K562 (cell line): ENCODE measurements around the gene CPZ. TPM values are rescaled to one million over a fixed set of nuclear protein-coding genes. Genes with fewer than 3 reads are reported as not detected.

Experiments used
- ATAC-seq: fragments of 200-7000 bp; cut with Tn5 transposase; 3 replicates; pipeline ENCODE4 v1.9.1; 2020; ENCODE audit warnings: moderate library complexity
- BruUV-seq: library from RNA; stranded (reverse); fragments of 400-500 nt; replicated peaks from 2 replicates; lab custom pipeline; 2021; lab: Mats Ljungman, UMichigan
- CTCF ChIA-PET: fragments of 300-600 bp; formaldehyde crosslinking; extraction: SDS; loops from one replicate; lab custom pipeline; 2021; ENCODE audit warnings: low intra/inter-chr PET ratio; lab: Yijun Ruan, JAX
- POLR2A ChIA-PET: fragments of 300-600, 350-650 bp; sonication (Branson Sonifier 250); formaldehyde crosslinking; extraction: SDS; loops from one replicate; lab custom pipeline; 2021; ENCODE audit warnings: antibody characterized with exemption, inconsistent platforms; lab: Yijun Ruan, JAX
- DNase-seq, 4 experiments: peaks; one replicate each; pipeline versions ENCODE4 v3.0.0 to v3.0.0-alpha.2; 2011 to 2018; ENCODE audit warnings: low spot score in 3 of 4, mixed read lengths in 3 of 4; ENCODE audit errors: extremely low read depth in 1 of 4
- FAIRE-seq: peaks from 2 replicates; lab custom pipeline; 2011; peaks lifted over from hg19 to GRCh38; lab: Jason Lieb, UNC
- H2AFZ ChIP-seq: 2 replicates; pipeline ENCODE4 v1.6.0; 2011; ENCODE audit warnings: low read depth, low read length, control low read depth, inconsistent platforms
- H3K27ac ChIP-seq: fragments of 200-600 bp; 3 replicates; pipeline ENCODE4 v1.8.0; 2011; ENCODE audit warnings: low read depth, mild to moderate bottlenecking, control low read depth, inconsistent platforms, low read length, moderate library complexity, mixed read lengths; ENCODE audit errors: extremely low read depth
- H3K27me3 ChIP-seq, 2 experiments: fragments of 300-600 bp in 1 of 2; 2 replicates in 1 of 2; 3 replicates in 1 of 2; pipeline versions ENCODE4 v1.6.0 to v1.8.0; 2011; ENCODE audit warnings: inconsistent platforms in 2 of 2, low read length in 2 of 2, mild to moderate bottlenecking in 1 of 2, mixed read lengths in 1 of 2, moderate library complexity in 1 of 2; ENCODE audit not compliant: control insufficient read depth in 2 of 2, insufficient read depth in 2 of 2
- H3K36me3 ChIP-seq: fragments of 300-600 bp; 3 replicates; pipeline ENCODE4 v1.8.0; 2011; ENCODE audit warnings: mild to moderate bottlenecking, low read length, inconsistent platforms; ENCODE audit not compliant: control insufficient read depth, insufficient read depth
- H3K4me1 ChIP-seq, 2 experiments: fragments of 200-600 bp in 1 of 2; replicated peaks in 1 of 2; 2 replicates in 1 of 2; 3 replicates in 1 of 2; pipeline versions ENCODE4 v1.5.1 to v1.8.0; 2011; ENCODE audit warnings: inconsistent platforms in 2 of 2, low read length in 2 of 2, mild to moderate bottlenecking in 1 of 2, mixed read lengths in 1 of 2, moderate library complexity in 1 of 2; ENCODE audit not compliant: control insufficient read depth in 2 of 2, insufficient read depth in 2 of 2
- H3K4me2 ChIP-seq: 2 replicates; pipeline ENCODE4 v1.6.1; 2011; ENCODE audit warnings: low read length, control low read depth, inconsistent platforms, mixed read lengths; ENCODE audit not compliant: insufficient read depth
- H3K4me3 ChIP-seq: fragments of 200-600 bp; sonication (generic), shearing (Covaris generic); 2 replicates; pipeline ENCODE4 v1.5.1; 2016; ENCODE audit warnings: control low read depth, inconsistent platforms
- H3K79me2 ChIP-seq: fragments of 200-600 bp; 3 replicates; pipeline ENCODE4 v1.8.0; 2011; ENCODE audit warnings: low read length, inconsistent platforms; ENCODE audit not compliant: control insufficient read depth, insufficient read depth
- H3K9ac ChIP-seq, 2 experiments: 2 replicates each; pipeline versions ENCODE4 v1.6.0 to v1.6.1; 2011; ENCODE audit warnings: low read depth in 2 of 2, low read length in 2 of 2, control low read depth in 1 of 2, inconsistent platforms in 1 of 2, mild to moderate bottlenecking in 1 of 2, mixed read lengths in 1 of 2; ENCODE audit not compliant: insufficient read depth in 1 of 2
- H3K9me1 ChIP-seq: one replicate; pipeline ENCODE4 v1.6.0; 2011; ENCODE audit warnings: inconsistent platforms, mild to moderate bottlenecking, low read length, moderate library complexity; ENCODE audit not compliant: control insufficient read depth, insufficient read depth
- H3K9me3 ChIP-seq: replicated peaks from 2 replicates; pipeline ENCODE4 v1.5.1; 2011; ENCODE audit warnings: low read depth, low read length, inconsistent platforms; ENCODE audit not compliant: control insufficient read depth, insufficient read depth
- H4K20me1 ChIP-seq: replicated peaks from 2 replicates; pipeline ENCODE4 v1.6.1; 2011; ENCODE audit warnings: low read length, inconsistent platforms, mixed read lengths; ENCODE audit not compliant: control insufficient read depth, insufficient read depth
- ESRRA ChIP-seq: fragments of 450-650 bp; IDR thresholded peaks from 2 replicates; pipeline ENCODE4 v1.6.1; 2014; ENCODE audit warnings: low read depth, mild to moderate bottlenecking, moderate library complexity, borderline replicate concordance
- ETV1 ChIP-seq: fragments of 450-650 bp; conservative IDR thresholded peaks from 2 replicates; pipeline ENCODE4 v1.6.1; 2016; ENCODE audit warnings: missing genetic modification characterization, control low read depth, low read depth, missing compliant biosample characterization
- NR2C1 ChIP-seq, 2 experiments: fragments of 450-650 bp; IDR thresholded peaks; 2 replicates each; pipeline ENCODE4 v1.6.1; 2017; ENCODE audit warnings: mild to moderate bottlenecking in 2 of 2, antibody characterized with exemption in 1 of 2, inconsistent platforms in 1 of 2, missing compliant biosample characterization in 1 of 2, missing genetic modification characterization in 1 of 2
- PBX2 ChIP-seq, 2 experiments: IDR thresholded peaks in 1 of 2; conservative IDR thresholded peaks in 1 of 2; 2 replicates each; pipeline ENCODE4 v1.6.1; 2016; ENCODE audit warnings: low read depth in 2 of 2, mild to moderate bottlenecking in 1 of 2, missing compliant biosample characterization in 1 of 2, missing genetic modification characterization in 1 of 2, moderate library complexity in 1 of 2
- RAD21 ChIP-seq, 2 experiments: fragments of 250-450 bp in 1 of 2; fragments of 450-650 bp in 1 of 2; sonication (Bioruptor Pico) in 1 of 2; formaldehyde crosslinking in 1 of 2; IDR thresholded peaks in 1 of 2; conservative IDR thresholded peaks in 1 of 2; 2 replicates each; pipeline versions ENCODE4 v1.4.0 to v1.8.0; 2020 to 2022; ENCODE audit warnings: mild to moderate bottlenecking in 2 of 2, moderate library complexity in 1 of 2
- SNRNP70 ChIP-seq: fragments of 200-400 bp; formaldehyde crosslinking; optimal IDR thresholded peaks from 2 replicates; pipeline ENCODE3; 2017; ENCODE audit warnings: low read depth, low read length
- ZHX1 ChIP-seq: fragments of 150-350 bp; conservative IDR thresholded peaks from 2 replicates; pipeline ENCODE4 v1.6.1; 2014; ENCODE audit warnings: low read length
- ZNF224 ChIP-seq: sonication (generic); formaldehyde crosslinking; IDR thresholded peaks from 2 replicates; pipeline ENCODE4 v1.8.0; 2022; ENCODE audit warnings: mild to moderate bottlenecking, missing genetic modification reagents
- ZNF436 ChIP-seq: fragments of 250-450, 450-650 bp; sonication (Bioruptor Pico); formaldehyde crosslinking; IDR thresholded peaks from 2 replicates; pipeline ENCODE4 v1.7.0; 2020; ENCODE audit warnings: mild to moderate bottlenecking
- WGBS: fragments of 100-300 bp; shearing (Covaris generic); methylation state at CpG from one replicate; pipeline ENCODE4 v1.1.6; 2016; ENCODE audit warnings: low coverage, mixed read lengths; ENCODE audit not compliant: insufficient coverage; ENCODE audit errors: missing lambda C conversion rate; 5-methylcytosine and 5-hydroxymethylcytosine counted together
- in situ Hi-C: fragments of 300-500 bp; cut with MboI; formaldehyde crosslinking; loops from 4 replicates; pipeline ENCODE4 v1.15.0; 2018; ENCODE audit warnings: inconsistent platforms, mixed read lengths
- intact Hi-C: fragments of 100-400 bp; cut with micrococcal nuclease; formaldehyde crosslinking; loops from 2 replicates; pipeline ENCODE4 v1.14.2; 2022
- polyA plus RNA-seq, 8 experiments: library from polyadenylated mRNA; depleted of rRNA in 4 of 8; stranded (reverse) in 5 of 8; unstranded in 3 of 8; fragments of >200 nt; fragmentation: Nextera tagmentation in 2 of 8; fragmentation: Illumina TruSeq in 1 of 8; extraction: Ambion mirVana in 2 of 8; extraction: Trizol in 1 of 8; gene quantifications; 2 replicates each; pipeline versions ENCODE4 v1.2.1 to v1.2.3, GENCODE V29; 2011 to 2014; ENCODE audit warnings: inconsistent platforms in 1 of 8, missing spikeins in 1 of 8
- total RNA-seq, 7 experiments: library from RNA; depleted of rRNA in 6 of 7; stranded (reverse); fragments of >200 nt in 6 of 7; fragmentation: Illumina TruSeq in 2 of 7; extraction: Trizol in 2 of 7; gene quantifications; 2 replicates each; pipeline versions ENCODE4 v1.2.1 to v1.2.3, GENCODE V29; 2011 to 2021; ENCODE audit warnings: low replicate concordance in 1 of 7
- TF ChIP-seq, protein P1 (sequence below): fragments of 250-450 bp; sonication (Bioruptor Pico); IDR thresholded peaks from 2 replicates; pipeline ENCODE4 v1.4.0; 2020; ENCODE audit warnings: mild to moderate bottlenecking, moderate library complexity

CPZ gene
- total and polyA plus RNA-seq, 9 of the 15 experiments (the other 6 are each of a cell fraction or from before 2014, with no cell fraction given): 0.06 to 2.2 (median 1.2) TPM; not detected in 1

DNA sequence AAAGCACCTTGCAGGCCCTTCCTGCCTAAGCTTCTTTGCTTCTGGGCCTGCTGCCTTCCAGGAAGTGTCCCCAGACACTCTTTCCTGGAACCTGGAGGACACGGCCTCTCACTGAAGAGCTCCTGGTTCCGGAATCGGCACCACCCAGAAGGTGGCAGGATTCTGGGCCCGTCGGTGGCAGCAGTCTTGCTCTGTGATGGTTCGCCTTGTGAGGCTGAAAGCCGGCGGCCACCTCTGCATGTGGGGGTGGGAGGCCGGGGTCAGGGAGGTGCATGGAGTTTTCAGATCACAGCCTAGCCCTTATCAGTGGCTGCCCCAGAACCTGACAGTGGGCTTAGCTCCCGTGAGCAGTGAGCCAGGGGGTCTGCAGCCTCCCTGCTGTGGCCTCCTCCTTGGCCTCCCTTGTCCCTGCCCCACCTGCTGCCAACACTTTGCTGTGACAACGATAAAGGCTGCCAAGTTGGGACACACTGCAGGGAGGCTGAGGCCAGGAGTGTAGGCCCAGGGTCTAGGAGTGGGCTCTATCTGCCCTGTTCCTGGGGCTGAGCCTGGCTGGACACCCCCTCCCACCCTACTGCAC, 43.1 kb upstream of the CPZ start:
- no peak overlapping the region for H3K4me3 ChIP-seq
- H2AFZ ChIP-seq: peak overlapping the region; percentile 88
- H3K36me3 ChIP-seq: no peaks in the 10 kb centered on the region
- H3K9me1 ChIP-seq: no peaks in the 10 kb centered on the region
- H3K9me3 ChIP-seq: no peaks in the 10 kb centered on the region
- peak overlapping the region; percentile 49; the same call in 2 of the 3 replicates for H3K27ac ChIP-seq
- FAIRE-seq (peak; percentile 29), ATAC-seq (peak; percentile 23), DNase-seq (peak; percentile 53 to 64 (median 59))
- H4K20me1 ChIP-seq: no peaks in the 10 kb centered on the region
- WGBS: 13% methylated on average over 11 of the region's 11 CpGs
- no peaks in the 10 kb centered on the region for H3K79me2 ChIP-seq
- H3K4me2 ChIP-seq: peak overlapping the region; percentile 58
- H3K9ac ChIP-seq: peak overlapping the region; percentile 37 to 88; a peak in 3 of 4 replicates
- no TSS peak for BruUV-seq
- intact Hi-C loops: no loop called here
- POLR2A ChIA-PET: interaction anchor here (0.5 to 1.1 kb wide), 4 partner anchors 29 to 542 kb away, joined by 3 to 4 read pairs (median 3); no protein-coding TSS in a partner anchor
- in situ Hi-C loops: no loop called here
- H3K27me3 ChIP-seq: no peaks in the 10 kb centered on the region; a peak in 1 of 5 replicates
- CTCF ChIA-PET: interaction anchor here (0.8 kb wide), 1 partner anchor 81 kb away, joined by 3 read pairs; no protein-coding TSS in a partner anchor
- peaks cover 38 to 39% of the 10 kb centered on the region in 2 experiments for H3K4me1 ChIP-seq
- no peak for TF ChIP-seq ZHX1
- TF ChIP-seq NR2C1 (IDR thresholded peaks at IDR 0.05): no peak
- 0 out of 2 replicates have a peak, but pooled peaks have one; percentile 49 for TF ChIP-seq NR2C1 (tag; IDR thresholded peaks at IDR 0.05)
- TF ChIP-seq ESRRA: no peak
- TF ChIP-seq PBX2 (CRISPR knock-in tag; IDR thresholded peaks at IDR 0.05; ENCODE audit: low read depth): no peak
- TF ChIP-seq PBX2 (tag; conservative IDR thresholded peaks at IDR 0.05; ENCODE audit: low read depth): no peak
- no peak for TF ChIP-seq ZNF436 (CRISPR knock-in tag)
- TF ChIP-seq RAD21 (CRISPR knock-in tag; conservative IDR thresholded peaks at IDR 0.05 in 1 of 2, IDR thresholded peaks at IDR 0.05 in 1 of 2): peak in 1 of 2 experiments; percentile 13; a peak in 2 of 4 replicates
- TF ChIP-seq SNRNP70: no peak
- TF ChIP-seq, protein P1, sequence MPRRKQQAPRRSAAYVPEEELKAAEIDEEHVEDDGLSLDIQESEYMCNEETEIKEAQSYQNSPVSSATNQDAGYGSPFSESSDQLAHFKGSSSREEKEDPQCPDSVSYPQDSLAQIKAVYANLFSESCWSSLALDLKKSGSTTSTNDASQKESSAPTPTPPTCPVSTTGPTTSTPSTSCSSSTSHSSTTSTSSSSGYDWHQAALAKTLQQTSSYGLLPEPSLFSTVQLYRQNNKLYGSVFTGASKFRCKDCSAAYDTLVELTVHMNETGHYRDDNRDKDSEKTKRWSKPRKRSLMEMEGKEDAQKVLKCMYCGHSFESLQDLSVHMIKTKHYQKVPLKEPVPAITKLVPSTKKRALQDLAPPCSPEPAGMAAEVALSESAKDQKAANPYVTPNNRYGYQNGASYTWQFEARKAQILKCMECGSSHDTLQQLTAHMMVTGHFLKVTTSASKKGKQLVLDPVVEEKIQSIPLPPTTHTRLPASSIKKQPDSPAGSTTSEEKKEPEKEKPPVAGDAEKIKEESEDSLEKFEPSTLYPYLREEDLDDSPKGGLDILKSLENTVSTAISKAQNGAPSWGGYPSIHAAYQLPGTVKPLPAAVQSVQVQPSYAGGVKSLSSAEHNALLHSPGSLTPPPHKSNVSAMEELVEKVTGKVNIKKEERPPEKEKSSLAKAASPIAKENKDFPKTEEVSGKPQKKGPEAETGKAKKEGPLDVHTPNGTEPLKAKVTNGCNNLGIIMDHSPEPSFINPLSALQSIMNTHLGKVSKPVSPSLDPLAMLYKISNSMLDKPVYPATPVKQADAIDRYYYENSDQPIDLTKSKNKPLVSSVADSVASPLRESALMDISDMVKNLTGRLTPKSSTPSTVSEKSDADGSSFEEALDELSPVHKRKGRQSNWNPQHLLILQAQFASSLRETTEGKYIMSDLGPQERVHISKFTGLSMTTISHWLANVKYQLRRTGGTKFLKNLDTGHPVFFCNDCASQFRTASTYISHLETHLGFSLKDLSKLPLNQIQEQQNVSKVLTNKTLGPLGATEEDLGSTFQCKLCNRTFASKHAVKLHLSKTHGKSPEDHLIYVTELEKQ: peak; percentile 36; the same call in 1 of the 2 replicates
- peak; percentile 62 for TF ChIP-seq ETV1
- no peak for TF ChIP-seq ZNF224 (CRISPR knock-in tag)
